NCI-H69 (cell line): Measurements from ENCODE around the gene LAGE3.

Source experiments
- DNase-seq: peaks from one replicate; lab custom pipeline; 2025; lab: John Stamatoyannopoulos, UW

The LAGE3 gene

GRCh38 chrX:154477891-154478477 lies 1.1 kb downstream of the LAGE3 start:
- no peak for DNase-seq

GRCh38 chrX:154476821-154477220 lies 2.3 kb downstream of the LAGE3 start:
- no peak for DNase-seq

- DNase-seq, result no peak
Observed at GRCh38 chrX:154473683-154474082, 5.4 kb downstream of the LAGE3 start.

GRCh38 chrX:154472685-154473632 lies 6.1 kb downstream of the LAGE3 start:
- DNase-seq, result no peak

- no peak for DNase-seq
Observed at GRCh38 chrX:154471839-154472684, 7.0 kb downstream of the LAGE3 start.

- no peak for DNase-seq
Observed at GRCh38 chrX:154470914-154471568, 8.0 kb downstream of the LAGE3 start.

- no peak for DNase-seq
Observed at GRCh38 chrX:154470434-154470833, 8.6 kb downstream of the LAGE3 start.

- no peak for DNase-seq
Observed at GRCh38 chrX:154469880-154470279, 9.2 kb downstream of the LAGE3 start.

GRCh38 chrX:154469114-154469513 lies 10.0 kb downstream of the LAGE3 start:
- DNase-seq, result no peak

- DNase-seq, result no peak
Observed at GRCh38 chrX:154468217-154468616, 10.9 kb downstream of the LAGE3 start.

- no peak for DNase-seq
Observed at GRCh38 chrX:154467556-154467955, 11.5 kb downstream of the LAGE3 start.

GRCh38 chrX:154466907-154467306 lies 12.2 kb downstream of the LAGE3 start:
- DNase-seq, result no peak

- DNase-seq, result no peak
Observed at GRCh38 chrX:154466036-154466435, 13.0 kb downstream of the LAGE3 start.

GRCh38 chrX:154465601-154466000 lies 13.5 kb downstream of the LAGE3 start:
- no peak for DNase-seq

GRCh38 chrX:154464806-154465365 lies 14.2 kb downstream of the LAGE3 start:
- no peak for DNase-seq

GRCh38 chrX:154463611-154464220 lies 15.4 kb downstream of the LAGE3 start:
- DNase-seq, result no peak

GRCh38 chrX:154462396-154462795 lies 16.7 kb downstream of the LAGE3 start:
- no peak for DNase-seq

- no peak for DNase-seq
Observed at GRCh38 chrX:154460326-154460725, 18.8 kb downstream of the LAGE3 start.

- peak; percentile 22 for DNase-seq
Observed at GRCh38 chrX:154459832-154460231, 19.2 kb downstream of the LAGE3 start.

GRCh38 chrX:154458954-154459778 lies 19.9 kb downstream of the LAGE3 start:
- peak; percentile 68 for DNase-seq
